Superior temporal gyrus (tissue), 1 donor: ENCODE measurements around the gene HOXD4.

Experiments
- DNase-seq: peaks from one replicate; pipeline ENCODE4 v3.0.0-alpha.2; 2016; ENCODE audit errors: extremely low spot score

Gene HOXD4

DNA sequence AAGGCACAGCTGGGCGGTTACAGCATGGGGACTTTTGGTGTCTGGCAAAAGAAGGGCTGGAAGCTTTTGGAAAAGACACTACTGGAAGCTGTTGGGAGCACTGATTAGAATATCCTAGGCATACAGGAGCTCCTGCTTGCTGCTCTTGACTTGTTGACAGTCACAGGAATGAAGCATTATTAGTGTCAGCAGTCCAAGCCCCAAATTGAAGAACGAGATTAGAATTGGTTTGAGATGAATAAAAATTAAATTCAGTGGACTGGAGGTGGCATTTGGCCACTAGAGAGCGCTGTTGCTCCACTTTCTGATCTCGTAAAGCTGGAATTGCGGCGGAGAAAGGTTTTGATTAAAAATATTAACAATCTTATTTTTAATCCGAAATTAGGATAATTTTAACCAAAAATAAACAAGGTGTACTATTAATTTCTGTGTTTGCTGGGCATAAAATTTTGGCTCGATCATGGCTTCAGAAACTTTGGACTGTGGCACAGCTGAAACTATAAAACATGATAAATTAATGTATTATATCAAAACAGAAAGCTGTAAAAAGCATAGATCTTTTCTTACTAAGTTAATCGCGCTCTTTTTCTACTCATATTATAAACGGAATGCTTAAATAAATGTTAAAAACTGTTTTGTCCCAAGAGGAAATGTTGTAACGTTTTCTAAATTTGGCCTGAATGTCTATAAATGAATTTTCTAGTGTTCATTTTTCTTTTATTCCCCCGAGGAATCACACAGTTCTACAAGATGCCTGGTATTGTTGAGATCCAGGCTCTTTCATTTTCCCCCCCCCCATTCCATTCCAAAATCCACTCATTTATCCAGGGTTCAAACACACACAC is 24.2 kb upstream of the HOXD4 start:
- DNase-seq = peak; percentile 91

DNA sequence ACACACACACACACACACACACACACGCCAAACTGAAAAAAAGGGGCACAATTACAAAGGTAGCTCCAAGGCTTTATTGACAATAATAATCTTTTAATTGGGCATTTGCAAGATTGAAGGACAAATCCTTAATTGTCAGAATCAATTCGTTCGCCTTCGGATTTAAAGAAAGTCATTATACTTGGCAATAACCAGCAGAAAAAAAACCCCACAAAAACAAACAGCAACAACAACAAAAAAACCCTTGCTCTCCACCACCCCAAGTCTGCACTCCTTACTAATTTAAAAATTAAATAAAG is 23.6 kb upstream of the HOXD4 start:
- DNase-seq = no peak

GRCh38 chr2:176128172-176128981 is 23.0 kb upstream of the HOXD4 start:
- no peak for DNase-seq

GRCh38 chr2:176128982-176129796 is 22.2 kb upstream of the HOXD4 start, which contains the start of gene HOXD8:
HOXD8 (plus strand) TSS chr2:176129705; CDS start chr2:176130367, 662 bp downstream.
- DNase-seq = no peak

- DNase-seq = no peak
Measured at GRCh38 chr2:176129813-176130146, 21.6 kb upstream of the HOXD4 start.

- no peak for DNase-seq
Measured at GRCh38 chr2:176130147-176130956, 21.0 kb upstream of the HOXD4 start.

DNA sequence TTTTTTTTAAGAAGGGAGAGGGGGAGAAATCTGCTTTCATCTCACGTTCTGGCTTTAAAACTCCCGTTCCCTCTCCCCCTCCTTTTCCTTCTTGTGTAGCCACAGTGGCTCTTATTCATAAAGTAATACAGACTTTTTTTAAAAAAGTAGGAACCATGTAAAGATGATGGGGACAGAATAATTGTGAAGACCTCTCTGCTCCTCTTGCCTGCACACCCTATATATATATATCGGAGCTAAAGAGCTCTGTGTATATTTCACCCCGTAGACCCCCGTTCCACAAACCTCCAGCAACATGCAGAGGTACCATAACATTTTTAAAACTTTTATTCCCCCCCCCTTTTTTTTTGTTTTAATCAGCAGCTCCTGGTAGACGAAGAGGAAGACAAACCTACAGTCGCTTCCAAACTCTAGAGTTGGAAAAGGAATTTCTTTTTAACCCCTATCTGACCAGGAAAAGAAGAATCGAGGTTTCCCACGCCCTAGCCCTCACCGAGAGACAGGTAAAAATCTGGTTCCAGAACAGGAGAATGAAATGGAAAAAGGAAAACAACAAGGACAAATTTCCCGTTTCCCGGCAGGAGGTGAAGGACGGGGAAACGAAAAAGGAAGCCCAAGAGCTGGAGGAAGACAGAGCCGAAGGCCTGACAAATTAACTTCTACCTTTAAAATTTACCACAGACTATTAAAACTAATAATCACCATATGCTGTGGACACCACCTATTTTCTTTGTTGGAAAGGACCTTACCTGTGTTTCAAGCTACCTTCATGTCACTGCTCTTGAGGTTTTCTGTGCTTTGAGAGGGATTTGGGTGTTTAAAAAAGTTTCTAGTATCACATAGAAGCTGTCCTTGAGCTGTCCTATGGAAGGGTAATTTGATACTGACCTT is 20.1 kb upstream of the HOXD4 start:
- DNase-seq = no peak

GRCh38 chr2:176131848-176132158 is 19.5 kb upstream of the HOXD4 start:
- no peak for DNase-seq

- DNase-seq = no peak
Measured at GRCh38 chr2:176132205-176133171, 18.9 kb upstream of the HOXD4 start.

DNA sequence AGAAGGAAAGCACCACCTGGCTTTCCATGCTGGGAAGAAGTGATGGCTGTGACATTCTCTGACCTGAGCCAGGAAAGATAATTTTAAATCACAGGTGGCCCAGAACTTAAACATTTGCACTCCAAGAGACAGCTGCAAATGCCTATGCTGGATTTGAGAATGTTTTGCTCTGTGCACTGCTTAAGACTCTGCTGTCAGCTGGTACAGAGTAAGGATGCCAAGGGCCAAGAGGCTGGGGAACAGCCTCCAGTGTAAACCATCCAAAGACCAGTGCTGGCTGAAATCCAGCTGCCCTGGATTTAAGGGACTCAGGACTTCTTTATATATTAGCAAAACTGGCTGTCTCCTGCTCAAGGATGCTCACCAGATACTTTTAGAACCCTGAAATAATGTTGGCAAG is 18.0 kb upstream of the HOXD4 start:
- DNase-seq = no peak

- no peak for DNase-seq
Measured at GRCh38 chr2:176134035-176134434, 17.3 kb upstream of the HOXD4 start.

GRCh38 chr2:176135035-176135440 is 16.3 kb upstream of the HOXD4 start:
- DNase-seq = no peak

GRCh38 chr2:176136374-176137251 is 14.7 kb upstream of the HOXD4 start:
- DNase-seq = no peak

- no peak for DNase-seq
Measured at GRCh38 chr2:176137252-176137580, 14.1 kb upstream of the HOXD4 start.

DNA sequence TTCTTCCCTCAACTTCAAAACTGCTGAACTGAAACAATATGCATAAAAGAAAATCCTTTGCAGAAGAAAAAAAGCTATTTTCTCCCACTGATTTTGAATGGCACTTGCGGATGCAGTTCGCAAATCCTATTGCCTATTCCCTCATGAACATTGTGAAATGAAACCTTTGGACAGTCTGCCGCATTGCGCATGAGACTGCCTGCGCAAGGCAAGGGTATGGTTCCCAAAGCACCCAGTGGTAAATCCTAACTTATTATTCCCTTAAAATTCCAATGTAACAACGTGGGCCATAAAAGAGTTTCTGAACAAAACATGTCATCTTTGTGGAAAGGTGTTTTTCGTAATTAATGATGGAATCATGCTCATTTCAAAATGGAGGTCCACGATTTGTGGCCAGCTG is 13.4 kb upstream of the HOXD4 start:
- no peak for DNase-seq

DNA sequence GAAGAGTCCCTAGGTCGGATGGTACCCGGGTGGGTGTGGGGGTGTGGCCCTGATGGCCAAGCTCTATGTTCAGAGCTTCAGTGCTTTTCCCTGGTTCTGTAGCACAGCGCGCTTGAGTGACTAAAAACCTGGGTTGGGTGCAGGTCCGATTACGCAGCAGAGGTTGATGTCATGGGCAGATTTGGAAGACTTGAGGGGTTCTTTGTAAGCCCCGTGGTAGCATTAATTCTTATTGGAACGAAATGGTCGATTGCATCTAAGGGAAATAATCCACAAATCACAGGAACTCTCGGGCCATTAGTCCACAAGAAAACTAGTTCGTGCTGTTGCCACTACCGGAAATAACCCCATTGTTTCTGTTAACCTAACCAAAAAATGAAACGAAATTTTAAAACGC is 12.8 kb upstream of the HOXD4 start:
- DNase-seq = no peak

GRCh38 chr2:176138923-176139660 is 12.3 kb upstream of the HOXD4 start:
- DNase-seq = no peak
